Measurements from ENCODE around the gene ATP5MG.

The ATP5MG gene

DNA sequence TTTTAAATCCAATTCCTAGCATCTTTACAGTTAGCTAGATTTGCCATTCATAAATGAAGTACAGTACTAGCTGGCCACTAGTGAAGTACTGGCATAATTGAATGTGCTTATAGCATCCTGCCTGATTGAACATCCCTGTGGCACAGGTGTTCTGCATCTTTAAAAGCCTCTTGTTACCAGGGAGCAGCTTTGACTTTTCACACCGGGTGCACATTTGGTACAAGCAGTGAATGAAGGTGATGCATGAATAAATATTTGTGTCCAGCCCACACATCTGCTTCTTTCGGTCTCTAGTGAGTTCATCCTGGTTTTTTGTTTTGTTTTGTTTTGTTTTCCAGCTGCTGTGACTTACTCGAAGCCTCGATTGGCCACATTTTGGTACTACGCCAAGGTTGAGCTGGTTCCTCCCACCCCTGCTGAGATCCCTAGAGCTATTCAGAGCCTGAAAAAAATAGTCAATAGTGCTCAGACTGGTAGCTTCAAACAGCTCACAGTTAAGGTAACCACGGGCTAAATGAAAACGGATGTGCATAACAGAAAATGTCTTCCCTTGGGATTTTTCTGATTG lies 5.3 kb downstream of the ATP5MG start:
- Histone ChIP-seq H3F3A (ENCODE audit: insufficient read depth, low read length) (no peaks in the 10 kb centered on the region), H3K4me1 (ENCODE audit: insufficient read depth, low read length, severe bottlenecking) (peaks cover 38% of the 10 kb centered on the region), H3K9me3 (ENCODE audit: low read length) (no peaks in the 10 kb centered on the region), H3K27me3 (ENCODE audit: insufficient read depth, low read length) (no peaks in the 10 kb centered on the region), H3K9ac (ENCODE audit: low read length) (no peak overlapping the region), H3K27ac (ENCODE audit: low read depth, low read length, poor library complexity, severe bottlenecking) (no peak overlapping the region), H3K4me3 (ENCODE audit: low read depth, low read length, poor library complexity, severe bottlenecking) (no peak overlapping the region), H3K9me2 (ENCODE audit: low read depth, low read length) (no peaks in the 10 kb centered on the region), H4K20me1 (ENCODE audit: insufficient read depth, low read length) (no peaks in the 10 kb centered on the region), H3K79me2 (ENCODE audit: insufficient read depth, low read length) (peaks cover 46% of the 10 kb centered on the region), H3K4me2 (ENCODE audit: low read length) (no peak overlapping the region), H3K36me3 (ENCODE audit: insufficient read depth, low read length) (peaks cover 56% of the 10 kb centered on the region), H2AFZ (ENCODE audit: low read length) (no peak overlapping the region)
- TF ChIP-seq CTCF (IDR thresholded peaks at IDR 0.05; ENCODE audit: low read length) (no peak), EZH2 (IDR thresholded peaks at IDR 0.05; ENCODE audit: borderline replicate concordance, low read length) (no peak)

DNA sequence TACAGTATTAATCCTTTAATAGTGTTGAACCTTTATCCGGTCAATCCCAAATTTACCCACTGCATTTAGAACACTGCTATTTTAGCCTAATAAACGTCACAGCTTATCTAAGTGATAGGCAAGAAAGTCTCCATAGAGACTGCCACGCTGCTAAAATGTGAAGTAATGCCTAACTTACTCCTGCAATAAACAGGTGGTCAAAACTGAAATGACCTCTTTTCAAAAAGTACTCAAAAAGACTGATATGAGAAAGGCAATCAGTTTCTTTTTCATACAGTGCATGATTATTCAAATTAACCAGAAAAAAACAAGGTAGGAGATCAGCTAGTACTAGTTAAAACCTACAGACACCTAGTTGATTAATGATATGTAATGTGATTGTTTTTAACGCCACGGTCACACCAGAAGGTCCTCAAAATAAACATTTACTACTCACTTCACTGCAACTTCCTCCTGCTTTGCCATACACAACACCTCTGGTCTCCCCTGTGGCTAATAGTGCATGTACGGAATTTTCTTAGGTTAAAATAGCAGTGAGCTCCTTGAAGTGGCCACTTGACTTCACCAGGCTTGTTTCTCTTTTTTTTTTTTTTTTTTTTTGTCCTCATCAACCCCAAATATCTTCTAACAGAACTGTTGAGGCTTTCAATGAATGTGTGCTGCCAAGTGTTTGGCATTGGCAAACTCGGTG lies 8.8 kb downstream of the ATP5MG start:
- Histone ChIP-seq H3K4me3 (ENCODE audit: low read depth, low read length, poor library complexity, severe bottlenecking) (no peak overlapping the region), H3K27ac (ENCODE audit: low read depth, low read length, poor library complexity, severe bottlenecking) (peak overlapping the region; percentile 21), H4K20me1 (ENCODE audit: insufficient read depth, low read length) (no peaks in the 10 kb centered on the region), H3K9me2 (ENCODE audit: low read depth, low read length) (no peaks in the 10 kb centered on the region), H2AFZ (ENCODE audit: low read length) (no peak overlapping the region), H3F3A (ENCODE audit: insufficient read depth, low read length) (no peaks in the 10 kb centered on the region), H3K79me2 (ENCODE audit: insufficient read depth, low read length) (peaks cover 12% of the 10 kb centered on the region), H3K36me3 (ENCODE audit: insufficient read depth, low read length) (peaks cover 47% of the 10 kb centered on the region), H3K4me1 (ENCODE audit: insufficient read depth, low read length, severe bottlenecking) (peaks cover 16% of the 10 kb centered on the region), H3K9ac (ENCODE audit: low read length) (no peak overlapping the region), H3K27me3 (ENCODE audit: insufficient read depth, low read length) (no peaks in the 10 kb centered on the region), H3K4me2 (ENCODE audit: low read length) (no peak overlapping the region), H3K9me3 (ENCODE audit: low read length) (no peaks in the 10 kb centered on the region)
- TF ChIP-seq EZH2 (IDR thresholded peaks at IDR 0.05; ENCODE audit: borderline replicate concordance, low read length) (no peak), CTCF (IDR thresholded peaks at IDR 0.05; ENCODE audit: low read length) (no peak)

- Histone ChIP-seq H3K4me2 (ENCODE audit: low read length) (no peak overlapping the region), H3K27ac (ENCODE audit: low read depth, low read length, poor library complexity, severe bottlenecking) (no peak overlapping the region), H3K9me2 (ENCODE audit: low read depth, low read length) (no peaks in the 10 kb centered on the region), H3K4me1 (ENCODE audit: insufficient read depth, low read length, severe bottlenecking) (peaks cover 16% of the 10 kb centered on the region), H3F3A (ENCODE audit: insufficient read depth, low read length) (no peaks in the 10 kb centered on the region), H3K27me3 (ENCODE audit: insufficient read depth, low read length) (no peaks in the 10 kb centered on the region), H3K79me2 (ENCODE audit: insufficient read depth, low read length) (peaks cover under 1% of the 10 kb centered on the region; the same call in 1 of the 2 replicates), H3K9ac (ENCODE audit: low read length) (no peak overlapping the region), H2AFZ (ENCODE audit: low read length) (no peak overlapping the region), H3K4me3 (ENCODE audit: low read depth, low read length, poor library complexity, severe bottlenecking) (no peak overlapping the region), H3K9me3 (ENCODE audit: low read length) (no peaks in the 10 kb centered on the region), H4K20me1 (ENCODE audit: insufficient read depth, low read length) (no peaks in the 10 kb centered on the region), H3K36me3 (ENCODE audit: insufficient read depth, low read length) (peaks cover 35% of the 10 kb centered on the region)
- TF ChIP-seq CTCF (IDR thresholded peaks at IDR 0.05; ENCODE audit: low read length) (no peak), EZH2 (IDR thresholded peaks at IDR 0.05; ENCODE audit: borderline replicate concordance, low read length) (no peak)
Observed at GRCh38 chr11:118411530-118411929, 10.1 kb downstream of the ATP5MG start.

Data from OCI-LY1 (cell line).